Loucy (cell line): ENCODE data around the gene HPCAL4.

Experiments used
- EZH2phosphoT487 ChIP-seq: fragments of 200-600 bp; IDR thresholded peaks from 2 replicates; pipeline ENCODE4 v1.6.1; 2018; ENCODE audit warnings: antibody characterized with exemption, mild to moderate bottlenecking, moderate library complexity, borderline replicate concordance
- TF ChIP-seq, protein P1 (sequence below): fragments of 200-600 bp; sonication (generic); conservative IDR thresholded peaks from 2 replicates; pipeline ENCODE4 v1.5.1; 2014; ENCODE audit warnings: mild to moderate bottlenecking, antibody characterized with exemption, low read length

DNA sequence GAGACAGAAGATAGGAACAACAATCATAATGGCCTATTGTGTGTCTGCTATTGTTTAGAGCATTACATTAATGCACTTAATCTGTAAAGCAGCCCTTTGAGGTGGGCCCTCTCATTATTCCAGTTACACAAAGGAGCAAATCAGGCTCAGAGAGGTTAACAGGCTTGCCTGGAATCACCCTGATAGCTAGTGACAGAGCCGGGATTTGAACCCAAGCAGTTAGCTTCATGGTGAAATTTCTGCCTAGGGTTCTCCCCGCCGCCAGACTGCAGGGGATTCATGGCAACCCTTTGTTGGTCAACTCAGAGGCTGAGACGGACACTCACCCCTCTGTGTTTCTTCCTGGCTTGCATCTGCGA, 58.9 kb downstream of the HPCAL4 start:
- TF ChIP-seq, protein P1, sequence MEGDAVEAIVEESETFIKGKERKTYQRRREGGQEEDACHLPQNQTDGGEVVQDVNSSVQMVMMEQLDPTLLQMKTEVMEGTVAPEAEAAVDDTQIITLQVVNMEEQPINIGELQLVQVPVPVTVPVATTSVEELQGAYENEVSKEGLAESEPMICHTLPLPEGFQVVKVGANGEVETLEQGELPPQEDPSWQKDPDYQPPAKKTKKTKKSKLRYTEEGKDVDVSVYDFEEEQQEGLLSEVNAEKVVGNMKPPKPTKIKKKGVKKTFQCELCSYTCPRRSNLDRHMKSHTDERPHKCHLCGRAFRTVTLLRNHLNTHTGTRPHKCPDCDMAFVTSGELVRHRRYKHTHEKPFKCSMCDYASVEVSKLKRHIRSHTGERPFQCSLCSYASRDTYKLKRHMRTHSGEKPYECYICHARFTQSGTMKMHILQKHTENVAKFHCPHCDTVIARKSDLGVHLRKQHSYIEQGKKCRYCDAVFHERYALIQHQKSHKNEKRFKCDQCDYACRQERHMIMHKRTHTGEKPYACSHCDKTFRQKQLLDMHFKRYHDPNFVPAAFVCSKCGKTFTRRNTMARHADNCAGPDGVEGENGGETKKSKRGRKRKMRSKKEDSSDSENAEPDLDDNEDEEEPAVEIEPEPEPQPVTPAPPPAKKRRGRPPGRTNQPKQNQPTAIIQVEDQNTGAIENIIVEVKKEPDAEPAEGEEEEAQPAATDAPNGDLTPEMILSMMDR: no peak
- no peak for TF ChIP-seq EZH2phosphoT487
